GM18909 (cell line): ENCODE measurements around the gene CATSPERE.
"Not testable (repeated sequence)": the region's sequence is repeated elsewhere in the genome, so short reads cannot be mapped to it uniquely, and the experiment has no call there.

ENCODE experiments used
- ATAC-seq: cut with Tn5 transposase; IDR thresholded peaks from one replicate; pipeline ENCODE4 v1.9.1; 2021; ENCODE audit warnings: mild to moderate bottlenecking; ENCODE audit not compliant: unreplicated experiment, poor library complexity

CATSPERE gene

GRCh38 chr1:244447024-244447423 lies 14.0 kb upstream of the CATSPERE start:
- ATAC-seq: no peak

GRCh38 chr1:244447552-244447951 lies 13.5 kb upstream of the CATSPERE start:
- no peak for ATAC-seq

GRCh38 chr1:244448279-244449036 lies 12.6 kb upstream of the CATSPERE start:
- no peak for ATAC-seq

DNA sequence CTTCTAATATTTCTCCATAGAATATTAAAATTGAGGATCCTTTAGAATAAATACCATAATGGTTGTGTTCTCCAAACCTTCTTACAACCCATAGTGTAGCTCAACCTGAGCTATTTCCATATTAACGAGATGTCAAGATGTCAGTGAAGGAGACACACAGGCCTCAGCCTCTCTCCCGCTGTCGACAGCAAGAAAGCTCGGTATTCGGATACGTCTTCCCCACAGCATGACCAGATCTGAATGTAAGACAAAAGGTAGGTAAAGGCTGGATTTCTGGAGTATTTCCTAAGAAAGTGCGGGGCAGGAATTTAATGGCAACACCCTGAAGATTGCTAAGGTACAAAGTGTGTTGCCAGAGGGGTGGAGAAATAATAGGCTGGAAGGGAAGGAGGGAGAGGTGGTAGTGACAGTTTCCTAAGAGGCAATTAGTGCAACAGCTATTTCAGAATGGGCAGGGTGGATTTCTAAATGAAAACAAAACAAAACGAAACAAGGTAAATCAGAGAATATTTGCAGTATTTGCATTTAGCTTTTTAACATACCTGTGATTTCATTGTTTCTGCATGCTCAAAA lies 11.1 kb upstream of the CATSPERE start:
- ATAC-seq: no peak

DNA sequence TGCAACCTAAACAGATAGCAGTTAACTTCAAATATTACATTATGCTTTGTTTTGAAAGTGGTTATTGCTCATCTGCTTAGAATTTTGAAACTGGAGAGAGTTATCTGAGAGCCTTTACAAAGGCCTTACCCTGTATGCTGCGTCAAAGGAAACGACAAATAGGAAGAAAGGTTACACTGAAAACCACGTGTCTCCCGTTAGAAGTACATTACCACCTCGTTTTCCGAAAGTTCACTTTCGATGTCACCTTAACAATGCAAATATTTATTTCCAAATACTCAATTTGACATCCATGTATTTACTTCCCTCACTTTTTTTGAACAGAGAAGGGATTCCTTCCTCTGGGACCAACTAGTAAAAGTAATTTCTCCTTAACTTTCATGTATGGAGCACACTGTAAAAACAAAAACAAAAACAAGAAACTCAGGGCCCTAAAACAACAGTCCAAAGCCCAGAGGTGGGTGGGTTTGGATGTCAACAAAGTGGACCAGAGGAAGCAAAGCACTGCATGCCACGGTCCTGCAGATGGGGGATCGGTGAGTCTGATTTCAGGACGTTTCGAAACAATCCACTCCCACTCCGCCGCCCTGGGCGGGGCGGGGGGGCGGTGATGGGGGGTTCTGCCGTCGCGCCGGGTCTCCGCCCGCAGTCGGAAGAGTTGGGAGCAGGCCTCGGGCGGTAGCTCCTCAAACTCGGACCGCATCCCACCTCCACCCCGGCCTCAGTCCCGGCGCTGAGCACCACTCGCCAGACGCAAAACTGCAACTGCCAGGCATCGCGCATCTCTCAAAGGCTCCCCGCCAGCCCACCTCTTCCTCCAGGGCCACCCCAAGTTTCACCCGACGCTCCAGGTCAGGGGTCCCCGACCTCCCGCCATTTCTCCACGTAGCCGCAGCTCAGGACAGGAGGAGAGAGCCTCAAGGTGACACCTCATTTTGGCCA lies 10.2 kb upstream of the CATSPERE start:
- peak; percentile 17 for ATAC-seq

DNA sequence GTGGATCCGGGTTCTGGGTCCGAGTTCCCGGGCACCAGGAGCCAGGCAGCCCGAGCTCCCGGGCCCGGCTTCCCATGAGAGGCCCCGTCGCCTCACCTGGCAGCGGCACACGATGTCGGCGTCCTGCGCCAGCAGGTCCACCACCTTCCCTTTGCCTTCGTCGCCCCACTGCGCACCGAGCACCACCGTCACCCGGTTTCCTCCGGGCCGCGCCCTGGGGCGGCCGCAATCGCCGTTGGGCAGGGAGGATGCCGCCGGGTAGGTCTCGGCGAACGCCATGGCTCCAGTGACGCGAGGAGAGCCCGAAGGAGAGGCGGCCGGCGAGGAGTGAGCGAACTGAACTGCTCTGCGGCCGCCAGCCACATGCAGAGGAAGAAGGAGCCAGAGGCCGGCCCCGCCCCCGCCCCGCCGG lies 9.5 kb upstream of the CATSPERE start, which contains the start of gene ADSS2:
ADSS2 (minus strand) TSS at position 371 of the 412 bp plus-strand sequence; CDS start at position 279, 92 bp downstream.
- ATAC-seq: no peak

GRCh38 chr1:244451951-244452795 lies 8.9 kb upstream of the CATSPERE start:
- ATAC-seq: peak; percentile 94

DNA sequence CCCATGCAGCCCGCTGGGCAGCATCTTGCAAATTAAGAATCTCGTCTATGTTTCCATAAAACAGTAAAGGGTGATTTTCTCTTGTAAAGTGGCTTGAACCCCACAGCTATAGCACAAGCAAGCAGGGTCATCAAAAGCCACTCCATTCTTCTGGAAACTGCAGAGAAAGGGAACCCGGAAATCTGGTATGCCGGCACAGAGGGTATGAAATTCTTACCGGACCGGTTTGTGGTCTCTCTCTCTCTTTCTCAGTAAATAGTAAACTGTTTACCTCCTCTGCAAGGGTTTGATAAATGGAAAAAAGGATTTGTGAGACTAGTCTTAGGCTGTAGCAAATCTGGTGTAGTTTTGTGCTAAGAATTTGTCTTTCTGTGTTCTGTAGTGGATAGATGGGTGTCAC lies 6.7 kb upstream of the CATSPERE start:
- no peak for ATAC-seq

DNA sequence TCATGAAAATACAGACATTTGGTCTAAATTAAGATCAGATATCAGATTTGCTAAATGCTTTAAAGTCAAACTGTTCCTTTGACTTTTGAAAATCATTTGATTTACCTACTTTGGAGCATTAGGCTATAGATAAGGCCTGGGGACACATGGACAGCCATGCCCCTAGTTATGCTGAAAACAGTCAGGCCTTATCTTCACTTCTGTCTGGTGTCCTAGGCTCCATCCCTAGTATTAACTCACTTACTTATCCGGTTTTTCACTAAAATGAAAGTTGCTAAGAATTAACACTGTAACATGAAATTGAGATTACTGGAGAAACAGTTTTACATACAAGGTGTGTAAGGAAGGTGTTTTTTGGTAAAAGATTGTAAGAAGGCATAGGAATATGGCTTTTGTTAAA lies 4.5 kb upstream of the CATSPERE start:
- ATAC-seq: no peak

- no peak for ATAC-seq
These were observed 2.3 kb upstream of the CATSPERE start for GRCh38 chr1:244458781-244459180.

DNA sequence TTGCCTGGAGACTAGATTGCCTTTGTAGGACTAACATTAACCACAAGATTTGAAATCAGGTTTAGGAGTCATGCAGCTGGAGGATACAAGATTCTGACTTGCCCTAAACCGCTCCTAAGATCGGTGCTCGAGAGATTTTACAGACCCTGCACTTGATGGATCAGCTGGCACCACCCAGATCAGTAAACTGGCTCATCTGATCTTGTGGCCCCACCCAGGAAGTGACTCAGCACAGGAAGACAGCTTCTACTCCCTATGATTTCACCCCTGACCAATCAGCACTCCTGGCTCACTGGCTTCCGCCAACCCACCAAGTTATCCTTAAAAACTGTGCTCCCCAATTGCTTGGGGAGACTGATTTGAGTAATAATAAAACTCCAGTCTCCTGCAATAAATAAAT lies 876 bp upstream of the CATSPERE start:
- ATAC-seq: no peak

GRCh38 chr1:244466724-244467123 lies 5.7 kb downstream of the CATSPERE start:
- no peak for ATAC-seq

DNA sequence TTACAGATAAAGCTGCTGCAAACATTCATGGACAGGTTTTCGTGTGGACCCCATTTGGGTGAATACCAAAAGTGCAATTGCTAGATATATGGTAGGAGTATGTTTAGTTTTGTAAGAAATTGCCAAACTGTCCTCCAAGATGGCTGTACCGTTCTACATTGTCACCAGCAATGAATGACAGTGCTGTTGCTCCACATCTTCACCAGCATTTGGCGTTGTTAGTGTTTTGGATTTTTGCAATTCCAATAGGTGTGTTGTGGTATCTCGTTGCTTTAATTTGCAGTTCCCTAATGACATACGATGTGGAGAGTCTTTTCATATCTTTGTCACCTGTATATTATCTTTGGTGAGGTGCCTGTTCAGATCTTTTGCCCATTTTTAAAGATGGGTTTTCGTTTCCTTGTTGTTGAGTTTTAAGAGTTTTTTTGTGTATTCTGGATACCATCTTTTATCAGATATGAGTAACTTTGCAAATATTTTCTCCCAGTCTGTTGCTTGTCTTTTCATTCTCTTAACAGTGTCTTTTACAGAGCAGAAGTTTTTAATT lies 12.1 kb downstream of the CATSPERE start:
- no peak for ATAC-seq

DNA sequence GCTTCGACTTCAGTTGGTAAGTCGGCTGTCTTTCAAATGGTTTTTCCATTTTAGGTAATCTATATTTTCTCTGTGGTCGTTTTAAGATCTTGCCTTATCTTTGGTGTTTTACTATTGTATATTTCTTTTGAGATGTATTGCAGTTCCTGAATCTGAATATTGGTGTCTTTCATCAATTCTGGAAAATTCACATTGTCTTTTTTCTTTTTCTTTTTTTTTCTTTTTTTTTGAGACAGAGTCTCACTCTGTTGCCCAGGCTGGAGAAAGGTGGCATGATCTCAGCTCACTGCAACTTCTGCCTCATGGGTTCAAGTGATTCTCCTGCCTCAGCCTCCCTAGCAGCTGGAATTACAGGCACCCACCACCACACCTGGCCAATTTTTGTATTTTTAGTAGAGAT lies 23.9 kb downstream of the CATSPERE start:
- not testable (repeated sequence) for ATAC-seq

DNA sequence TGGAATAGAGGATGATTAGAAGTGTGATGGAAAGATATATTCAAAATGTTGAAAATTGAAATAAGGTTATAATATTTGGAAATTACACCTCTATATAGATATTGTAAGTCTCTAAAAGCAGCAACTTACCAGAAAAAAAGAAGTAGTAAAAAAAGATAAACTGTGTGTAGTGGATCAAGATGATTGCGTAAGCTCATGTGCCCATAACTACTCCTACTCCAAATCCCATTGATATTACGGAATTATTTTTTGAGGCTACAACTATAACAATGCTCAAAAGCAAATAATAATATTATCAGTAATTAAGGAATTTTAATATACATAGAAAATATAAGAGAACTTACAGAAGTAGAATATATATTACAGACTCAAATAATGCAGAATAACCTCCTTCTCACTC lies 33.6 kb downstream of the CATSPERE start:
- no peak for ATAC-seq

DNA sequence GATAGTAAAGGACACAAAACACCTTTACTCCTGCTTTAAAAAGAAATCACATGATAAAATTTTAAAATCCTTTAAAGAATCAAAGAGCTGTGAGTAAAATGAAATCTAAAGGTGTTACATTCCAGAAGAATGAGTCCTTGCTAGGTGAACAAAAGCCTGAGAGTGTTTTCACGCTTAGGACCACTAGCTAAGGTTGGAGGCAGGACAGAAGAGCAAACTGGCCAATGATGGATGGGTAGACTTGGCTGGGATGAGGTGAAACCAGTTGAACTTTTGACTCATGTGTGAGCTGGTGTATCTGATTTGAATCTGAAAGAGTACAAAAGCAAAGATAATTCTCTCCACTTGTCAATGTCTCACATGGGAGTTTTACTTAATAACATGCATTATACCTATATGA lies 35.1 kb downstream of the CATSPERE start:
- ATAC-seq: no peak

DNA sequence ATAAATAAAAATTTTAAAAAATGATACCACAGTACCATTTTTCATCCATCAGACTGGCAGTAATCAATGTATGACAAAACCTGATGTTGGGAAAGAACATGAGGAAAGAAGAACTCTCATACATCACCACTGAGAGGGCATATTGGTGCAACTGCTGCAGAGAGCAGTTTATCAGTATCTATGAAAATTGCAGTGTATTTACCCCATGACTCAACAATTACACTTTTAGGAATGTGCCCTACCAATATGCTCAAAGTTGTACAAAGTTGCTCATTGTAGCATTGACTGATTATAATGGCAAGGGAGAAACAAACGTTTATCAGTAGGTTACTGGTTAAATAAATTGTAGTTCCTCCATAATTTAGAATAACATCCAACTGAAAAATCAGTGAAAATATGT lies 36.7 kb downstream of the CATSPERE start:
- ATAC-seq: no peak

DNA sequence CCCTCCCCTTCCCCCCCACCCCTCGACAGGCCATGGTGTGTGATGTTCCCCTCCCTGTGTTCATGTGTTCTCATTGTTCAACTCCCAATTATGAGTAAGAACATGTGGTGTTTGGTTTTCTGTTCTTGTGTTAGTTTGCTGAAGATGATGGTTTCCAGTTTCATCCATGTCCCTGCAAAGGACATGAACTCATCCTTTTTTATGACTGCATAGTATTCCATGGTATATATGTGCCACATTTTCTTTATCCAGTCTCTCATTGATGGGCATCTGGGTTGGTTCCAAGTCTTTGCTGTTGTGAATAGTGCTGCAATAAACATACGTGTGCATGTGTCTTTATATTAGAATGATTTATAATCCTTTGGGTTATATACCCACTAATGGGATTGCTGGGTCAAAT lies 38.4 kb downstream of the CATSPERE start:
- not testable (repeated sequence) for ATAC-seq

- ATAC-seq: not testable (repeated sequence)
These were observed 39.4 kb downstream of the CATSPERE start for GRCh38 chr1:244500515-244500914.

DNA sequence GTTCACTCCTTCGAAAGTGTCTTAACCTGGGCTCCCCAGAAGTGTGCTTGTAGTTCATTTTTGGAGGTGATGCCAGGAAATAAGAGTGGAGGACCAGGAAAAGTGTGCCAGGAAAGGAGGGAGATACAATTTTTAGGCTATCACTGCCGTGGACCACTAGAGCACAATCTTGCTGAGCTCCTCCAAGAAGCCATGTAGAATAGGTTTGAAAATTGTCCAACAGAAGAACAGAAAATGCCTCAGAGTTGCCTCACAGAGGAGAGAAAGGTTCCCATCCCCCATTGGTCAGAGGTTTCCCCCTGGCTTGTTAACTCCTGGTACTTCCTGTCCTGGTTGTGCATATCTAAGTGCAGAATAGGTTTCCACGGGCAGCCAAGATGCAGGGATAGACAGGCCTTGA lies 41.6 kb downstream of the CATSPERE start:
- ATAC-seq: no peak
